Caco-2 (cell line): ENCODE measurements around the gene BACH2. TPM values are rescaled to one million over a fixed set of nuclear protein-coding genes. Genes with fewer than 3 reads are reported as not detected.
"Not testable (repeated sequence)": the region's sequence is repeated elsewhere in the genome, so short reads cannot be mapped to it uniquely, and the experiment has no call there.

Experiments used
- BruUV-seq: library from RNA; stranded (reverse); fragments of 400-500 nt; replicated peaks from 2 replicates; lab custom pipeline; 2021; lab: Mats Ljungman, UMichigan
- CTCF ChIA-PET: fragments of 300-600 bp; sonication (Branson Sonifier 250); formaldehyde crosslinking; loops from one replicate; lab custom pipeline; 2022; ENCODE audit warnings: antibody characterized with exemption; lab: Charles Lee
- POLR2A ChIA-PET: fragments of 300-600 bp; sonication (Branson Sonifier 250); formaldehyde crosslinking; loops from one replicate; lab custom pipeline; 2022; ENCODE audit warnings: antibody characterized with exemption; lab: Charles Lee
- DNase-seq, 2 experiments: peaks; one replicate each; pipeline versions ENCODE4 v3.0.0 to v3.0.0-alpha.2; 2020 to 2022
- H3K27me3 ChIP-seq: replicated peaks from 2 replicates; pipeline ENCODE4 v1.6.0; 2011; ENCODE audit warnings: low read length; ENCODE audit not compliant: control insufficient read depth, insufficient read depth
- H3K36me3 ChIP-seq: 2 replicates; pipeline ENCODE4 v1.5.1; 2011; ENCODE audit warnings: low read length; ENCODE audit not compliant: control insufficient read depth, insufficient read depth
- H3K4me1 ChIP-seq: fragments of 250-450 bp; sonication (Bioruptor Pico); 2 replicates; pipeline ENCODE4 v1.5.1; 2020; ENCODE audit warnings: mild to moderate bottlenecking
- H3K4me3 ChIP-seq: 2 replicates; pipeline ENCODE4 v1.5.1; 2011; ENCODE audit warnings: low read depth, mild to moderate bottlenecking, control low read depth, low read length
- H3K9me3 ChIP-seq: fragments of 250-450 bp; sonication (Bioruptor Pico); 2 replicates; pipeline ENCODE4 v1.5.1; 2020; ENCODE audit warnings: mild to moderate bottlenecking, moderate library complexity
- H3K27ac Mint-ChIP-seq: one replicate; pipeline ENCODE4 v1.8.0; 2022; ENCODE audit warnings: mixed read lengths; ENCODE audit not compliant: unreplicated experiment
- H3K27me3 Mint-ChIP-seq: one replicate; pipeline ENCODE4 v1.8.0; 2022; ENCODE audit warnings: mixed read lengths; ENCODE audit not compliant: insufficient read depth, unreplicated experiment
- H3K36me3 Mint-ChIP-seq: one replicate; pipeline ENCODE4 v1.8.0; 2022; ENCODE audit warnings: mild to moderate bottlenecking, mixed read lengths; ENCODE audit not compliant: insufficient read depth, unreplicated experiment
- H3K4me1 Mint-ChIP-seq: one replicate; pipeline ENCODE4 v1.8.0; 2022; ENCODE audit warnings: low read depth, mixed read lengths; ENCODE audit not compliant: unreplicated experiment
- H3K4me3 Mint-ChIP-seq: one replicate; pipeline ENCODE4 v1.8.0; 2022; ENCODE audit warnings: mild to moderate bottlenecking, moderate library complexity, mixed read lengths; ENCODE audit not compliant: unreplicated experiment
- H3K9me3 Mint-ChIP-seq: one replicate; pipeline ENCODE4 v1.8.0; 2022; ENCODE audit warnings: mixed read lengths; ENCODE audit not compliant: unreplicated experiment
- intact Hi-C: fragments of 100-400 bp; cut with micrococcal nuclease; formaldehyde crosslinking; loops from one replicate; pipeline ENCODE4 v1.10.0; 2022; ENCODE audit not compliant: unreplicated experiment
- total RNA-seq: library from RNA; stranded (reverse); gene quantifications from 2 replicates; pipeline ENCODE4 v1.2.3, GENCODE V29; 2022
- TF ChIP-seq, protein P1 (sequence below), 2 experiments: fragments of 200-600 bp in 1 of 2; IDR thresholded peaks; 1 replicate in 1 of 2; 2 replicates in 1 of 2; pipeline versions ENCODE4 v1.5.1 to v1.8.0; 2011 to 2022; ENCODE audit warnings: antibody characterized with exemption in 1 of 2, control low read depth in 1 of 2, inconsistent platforms in 1 of 2, low read depth in 1 of 2, low read length in 1 of 2, mild to moderate bottlenecking in 1 of 2, moderate library complexity in 1 of 2; ENCODE audit not compliant: insufficient read depth in 1 of 2, severe bottlenecking in 1 of 2, unreplicated experiment in 1 of 2

BACH2 gene
- total RNA-seq, 1 experiment from 2014 or later: 0.43 TPM

DNA sequence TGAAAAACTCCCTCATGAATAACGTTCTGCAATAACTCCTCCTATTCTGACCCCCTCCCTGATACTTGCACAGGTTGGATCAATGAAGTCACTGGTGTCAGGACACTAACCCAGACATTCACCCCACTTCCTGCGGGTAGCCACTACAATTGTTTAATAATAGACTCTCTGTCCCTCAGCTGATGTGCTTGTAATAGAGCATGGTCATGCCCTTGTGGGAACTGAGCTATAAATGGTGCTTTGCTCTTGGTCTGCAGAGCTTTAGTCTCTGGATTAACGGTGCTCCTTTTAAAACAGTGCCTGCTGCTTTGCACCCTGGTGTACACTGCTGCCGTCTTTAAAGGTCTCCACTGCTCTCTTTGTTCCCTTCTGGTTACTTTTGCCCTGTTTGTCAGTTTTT lies 127.3 kb downstream of the BACH2 start:
- no peaks in the 10 kb centered on the region for H3K9me3 ChIP-seq
- no peaks in the 10 kb centered on the region for H3K27me3 ChIP-seq
- no peaks in the 10 kb centered on the region for H3K4me1 Mint-ChIP-seq
- peaks cover 3% of the 10 kb centered on the region; the same call in 1 of the 2 replicates for H3K4me1 ChIP-seq
- no peaks in the 10 kb centered on the region for H3K36me3 Mint-ChIP-seq
- H3K27me3 Mint-ChIP-seq: no peaks in the 10 kb centered on the region
- POLR2A ChIA-PET: no interaction called here
- TF ChIP-seq, protein P1, sequence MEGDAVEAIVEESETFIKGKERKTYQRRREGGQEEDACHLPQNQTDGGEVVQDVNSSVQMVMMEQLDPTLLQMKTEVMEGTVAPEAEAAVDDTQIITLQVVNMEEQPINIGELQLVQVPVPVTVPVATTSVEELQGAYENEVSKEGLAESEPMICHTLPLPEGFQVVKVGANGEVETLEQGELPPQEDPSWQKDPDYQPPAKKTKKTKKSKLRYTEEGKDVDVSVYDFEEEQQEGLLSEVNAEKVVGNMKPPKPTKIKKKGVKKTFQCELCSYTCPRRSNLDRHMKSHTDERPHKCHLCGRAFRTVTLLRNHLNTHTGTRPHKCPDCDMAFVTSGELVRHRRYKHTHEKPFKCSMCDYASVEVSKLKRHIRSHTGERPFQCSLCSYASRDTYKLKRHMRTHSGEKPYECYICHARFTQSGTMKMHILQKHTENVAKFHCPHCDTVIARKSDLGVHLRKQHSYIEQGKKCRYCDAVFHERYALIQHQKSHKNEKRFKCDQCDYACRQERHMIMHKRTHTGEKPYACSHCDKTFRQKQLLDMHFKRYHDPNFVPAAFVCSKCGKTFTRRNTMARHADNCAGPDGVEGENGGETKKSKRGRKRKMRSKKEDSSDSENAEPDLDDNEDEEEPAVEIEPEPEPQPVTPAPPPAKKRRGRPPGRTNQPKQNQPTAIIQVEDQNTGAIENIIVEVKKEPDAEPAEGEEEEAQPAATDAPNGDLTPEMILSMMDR (IDR thresholded peaks at IDR 0.05; ENCODE audit: insufficient read depth in 1 of 2, low read depth in 1 of 2, low read length in 1 of 2, severe bottlenecking in 1 of 2, unreplicated experiment in 1 of 2): no peak
- H3K9me3 Mint-ChIP-seq: no peaks in the 10 kb centered on the region
- no peaks in the 10 kb centered on the region for H3K36me3 ChIP-seq
- intact Hi-C loops: loop anchor here (5.0 kb wide), 1 partner anchor 67 kb away; no protein-coding TSS in a partner anchor
- CTCF ChIA-PET: interaction anchor here (0.7 kb wide), 1 partner anchor 9 kb away, joined by 3 read pairs; no protein-coding TSS in a partner anchor
- no TSS peak for BruUV-seq
- H3K4me3 ChIP-seq: no peak overlapping the region
- no peak overlapping the region for H3K27ac Mint-ChIP-seq
- no peak for DNase-seq
- no peak overlapping the region for H3K4me3 Mint-ChIP-seq

DNA sequence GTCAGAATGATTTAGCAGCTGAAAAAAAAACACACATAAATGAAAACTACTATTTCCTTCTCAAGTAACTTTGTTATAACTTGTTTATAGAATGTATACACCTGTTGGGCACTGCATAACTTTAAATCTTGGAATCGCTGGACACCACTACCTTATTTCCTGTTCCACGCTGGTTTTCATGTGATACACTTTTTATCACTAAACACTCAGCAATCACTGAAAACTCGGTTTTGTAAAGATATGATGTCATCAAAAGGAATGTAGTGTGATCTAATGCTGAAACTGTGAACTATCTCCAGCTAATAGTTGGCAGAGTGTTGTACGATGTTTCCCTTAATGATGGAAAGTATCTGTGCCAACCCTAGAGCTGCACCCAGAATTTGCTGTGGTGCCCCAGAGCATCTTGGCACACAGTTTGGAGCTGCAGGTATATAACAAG lies 127.9 kb downstream of the BACH2 start:
- Mint-ChIP-seq H3K4me1 (no peaks in the 10 kb centered on the region), H3K9me3 (no peaks in the 10 kb centered on the region), H3K27ac (no peak overlapping the region), H3K4me3 (no peak overlapping the region), H3K27me3 (no peaks in the 10 kb centered on the region), H3K36me3 (no peaks in the 10 kb centered on the region)
- BruUV-seq: no TSS peak
- ChIA-PET CTCF (interaction anchor here (0.7 kb wide), 1 partner anchor 9 kb away, joined by 3 read pairs; no protein-coding TSS in a partner anchor), POLR2A (no interaction called here)
- no peaks in the 10 kb centered on the region for H3K9me3 ChIP-seq
- no peak for DNase-seq
- no peak overlapping the region for H3K4me3 ChIP-seq
- intact Hi-C loops: loop anchor here (5.0 kb wide), 1 partner anchor 66 kb away; no protein-coding TSS in a partner anchor
- TF ChIP-seq, protein P1 (IDR thresholded peaks at IDR 0.05; ENCODE audit: insufficient read depth in 1 of 2, low read depth in 1 of 2, low read length in 1 of 2, severe bottlenecking in 1 of 2, unreplicated experiment in 1 of 2): no peak
- no peaks in the 10 kb centered on the region for H3K27me3 ChIP-seq
- H3K4me1 ChIP-seq: peaks cover 3% of the 10 kb centered on the region; the same call in 1 of the 2 replicates
- H3K36me3 ChIP-seq: no peaks in the 10 kb centered on the region

DNA sequence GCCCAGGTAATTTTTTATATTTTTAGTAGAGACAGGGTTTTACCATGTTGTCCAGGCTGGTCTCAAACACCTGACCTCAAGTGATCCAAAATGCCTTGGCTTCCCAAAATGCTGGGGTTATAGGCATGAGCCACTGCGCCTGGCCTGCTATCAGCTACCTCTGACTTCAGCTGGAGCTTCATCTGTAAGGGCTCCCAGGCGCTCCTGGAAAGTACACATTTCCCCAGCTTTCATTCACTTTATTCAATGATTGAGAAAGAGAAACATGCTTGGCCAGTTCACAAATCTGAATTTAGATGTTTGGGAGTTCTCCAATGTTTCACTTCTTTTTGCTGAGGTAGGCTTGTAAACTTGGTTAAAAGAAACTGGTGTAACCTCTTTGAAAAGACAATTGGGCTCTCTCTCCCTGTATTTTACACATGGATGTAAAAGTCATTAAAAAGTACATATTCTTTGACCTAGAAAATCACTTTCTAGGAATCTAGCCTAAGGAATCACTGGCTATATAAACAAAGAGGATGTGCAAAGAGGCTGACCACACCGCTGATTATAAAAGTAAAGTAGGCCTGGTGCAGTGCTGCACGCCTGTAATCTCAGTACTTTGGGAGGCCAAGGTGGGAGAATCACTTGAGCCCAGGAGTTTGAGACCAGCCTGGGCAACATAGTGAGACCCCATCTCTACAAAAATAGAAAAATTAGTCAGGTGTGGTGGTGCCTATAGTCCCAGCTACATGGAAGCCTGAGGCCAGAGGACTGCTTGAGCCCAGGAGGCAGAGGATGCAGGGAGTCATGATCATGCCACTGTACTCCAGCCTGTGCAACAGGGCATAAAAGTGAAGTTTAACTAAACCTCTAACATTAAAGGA lies 128.9 kb downstream of the BACH2 start:
- Mint-ChIP-seq H3K4me3 (no peak overlapping the region), H3K4me1 (no peaks in the 10 kb centered on the region), H3K27me3 (no peaks in the 10 kb centered on the region), H3K27ac (no peak overlapping the region), H3K9me3 (no peaks in the 10 kb centered on the region), H3K36me3 (no peaks in the 10 kb centered on the region)
- ChIA-PET CTCF (no interaction called here), POLR2A (no interaction called here)
- Histone ChIP-seq H3K4me1 (peaks cover 3% of the 10 kb centered on the region; the same call in 1 of the 2 replicates), H3K4me3 (no peak overlapping the region), H3K36me3 (no peaks in the 10 kb centered on the region), H3K9me3 (no peaks in the 10 kb centered on the region), H3K27me3 (no peaks in the 10 kb centered on the region)
- BruUV-seq: no TSS peak
- intact Hi-C loops: loop anchor here (5.0 kb wide), 1 partner anchor 65 kb away; no protein-coding TSS in a partner anchor
- DNase-seq: no peak
- TF ChIP-seq, protein P1 (IDR thresholded peaks at IDR 0.05; ENCODE audit: insufficient read depth in 1 of 2, low read depth in 1 of 2, low read length in 1 of 2, severe bottlenecking in 1 of 2, unreplicated experiment in 1 of 2): no peak

DNA sequence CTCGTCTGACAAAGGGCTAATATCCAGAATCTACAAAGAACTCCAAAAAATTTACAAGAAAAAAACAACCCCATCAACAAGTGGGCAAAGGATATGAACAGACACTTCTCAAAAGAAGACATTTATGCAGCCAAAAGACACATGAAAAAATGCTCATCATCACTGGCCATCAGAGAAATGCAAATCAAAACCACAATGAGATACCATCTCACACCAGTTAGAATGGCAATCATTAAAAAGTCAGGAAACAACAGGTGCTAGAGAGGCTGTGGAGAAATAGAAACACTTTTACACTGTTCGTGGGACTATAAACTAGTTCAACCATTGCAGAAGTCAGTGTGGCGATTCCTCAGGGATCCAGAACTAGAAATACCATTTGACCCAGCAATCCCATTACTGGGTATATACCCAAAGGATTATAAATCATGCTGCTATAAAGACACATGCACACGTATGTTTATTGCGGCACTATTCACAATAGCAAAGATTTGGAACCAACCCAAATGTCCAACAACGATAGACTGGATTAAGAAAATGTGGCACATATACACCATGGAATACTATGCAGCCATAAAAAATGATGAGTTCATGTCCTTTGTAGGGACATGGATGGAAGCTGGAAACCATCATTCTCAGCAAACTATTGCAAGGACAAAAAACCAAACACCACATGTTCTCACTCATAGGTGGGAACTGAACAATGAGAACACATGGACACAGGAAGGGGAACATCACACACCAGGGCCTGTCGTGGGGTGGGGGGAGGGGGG lies 130.3 kb downstream of the BACH2 start:
- H3K36me3 ChIP-seq, H3K4me1 Mint-ChIP-seq, BruUV-seq, H3K4me3 ChIP-seq, H3K36me3 Mint-ChIP-seq, H3K27me3 Mint-ChIP-seq, H3K27ac Mint-ChIP-seq, POLR2A ChIA-PET, CTCF ChIA-PET, H3K9me3 ChIP-seq, H3K9me3 Mint-ChIP-seq, H3K4me3 Mint-ChIP-seq, H3K27me3 ChIP-seq, DNase-seq, H3K4me1 ChIP-seq: not testable (repeated sequence)
- intact Hi-C loops: loop anchor here (5.0 kb wide), 1 partner anchor 64 kb away; no protein-coding TSS in a partner anchor
